Measurements from ENCODE around the gene TYMP.
"Not testable (repeated sequence)": the region's sequence is repeated elsewhere in the genome, so short reads cannot be mapped to it uniquely, and the experiment has no call there.

TYMP gene

GRCh38 chr22:50562523-50563412 is 33.0 kb upstream of the TYMP start, which contains the start of gene SYCE3:
Gene SYCE3 (minus strand): TSS chr22:50562919. CDS start chr22:50556405, 6,514 bp downstream.
- DNase-seq = peak; percentile 71

- DNase-seq = no peak
Observed at GRCh38 chr22:50561401-50562358, 31.9 kb upstream of the TYMP start.

GRCh38 chr22:50560034-50560433 is 30.2 kb upstream of the TYMP start:
- DNase-seq = no peak

GRCh38 chr22:50556703-50557102 is 26.9 kb upstream of the TYMP start:
- no peak for DNase-seq

- DNase-seq = no peak
Observed at GRCh38 chr22:50553310-50553709, 23.5 kb upstream of the TYMP start.

DNA sequence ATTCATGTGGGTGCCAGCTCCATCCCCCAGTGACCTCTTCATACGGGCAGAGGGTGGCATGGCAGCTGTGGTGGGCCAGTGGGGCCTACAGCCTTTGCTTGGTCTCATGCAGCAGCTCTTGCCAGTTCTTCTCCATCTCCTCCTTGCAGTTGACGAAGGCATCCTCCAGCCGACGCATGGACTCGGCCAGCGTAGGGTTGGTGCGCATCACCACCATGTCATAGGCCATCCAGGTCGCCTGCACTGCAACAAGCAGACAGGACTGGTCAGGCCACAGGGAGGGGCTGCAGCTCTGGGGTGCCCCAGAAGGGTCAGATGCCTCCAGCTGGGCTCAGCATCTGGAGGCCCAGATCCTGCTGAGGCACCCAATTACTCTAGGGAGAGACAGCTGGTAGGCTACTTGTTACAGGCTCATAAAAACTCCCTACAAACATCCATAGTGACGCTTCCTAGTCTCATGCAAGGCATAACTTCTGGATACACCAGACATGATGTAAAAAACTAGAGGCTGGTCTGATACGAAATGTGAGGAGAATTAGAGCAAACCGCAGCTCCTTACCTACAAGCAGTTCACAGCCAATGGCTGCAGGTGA is 21.4 kb upstream of the TYMP start:
- no peak for DNase-seq

- no peak for DNase-seq
Observed at GRCh38 chr22:50550395-50550794, 20.6 kb upstream of the TYMP start.

- no peak for DNase-seq
Observed at GRCh38 chr22:50548921-50549790, 19.3 kb upstream of the TYMP start.

GRCh38 chr22:50548040-50548920 is 18.5 kb upstream of the TYMP start:
- DNase-seq = no peak

DNA sequence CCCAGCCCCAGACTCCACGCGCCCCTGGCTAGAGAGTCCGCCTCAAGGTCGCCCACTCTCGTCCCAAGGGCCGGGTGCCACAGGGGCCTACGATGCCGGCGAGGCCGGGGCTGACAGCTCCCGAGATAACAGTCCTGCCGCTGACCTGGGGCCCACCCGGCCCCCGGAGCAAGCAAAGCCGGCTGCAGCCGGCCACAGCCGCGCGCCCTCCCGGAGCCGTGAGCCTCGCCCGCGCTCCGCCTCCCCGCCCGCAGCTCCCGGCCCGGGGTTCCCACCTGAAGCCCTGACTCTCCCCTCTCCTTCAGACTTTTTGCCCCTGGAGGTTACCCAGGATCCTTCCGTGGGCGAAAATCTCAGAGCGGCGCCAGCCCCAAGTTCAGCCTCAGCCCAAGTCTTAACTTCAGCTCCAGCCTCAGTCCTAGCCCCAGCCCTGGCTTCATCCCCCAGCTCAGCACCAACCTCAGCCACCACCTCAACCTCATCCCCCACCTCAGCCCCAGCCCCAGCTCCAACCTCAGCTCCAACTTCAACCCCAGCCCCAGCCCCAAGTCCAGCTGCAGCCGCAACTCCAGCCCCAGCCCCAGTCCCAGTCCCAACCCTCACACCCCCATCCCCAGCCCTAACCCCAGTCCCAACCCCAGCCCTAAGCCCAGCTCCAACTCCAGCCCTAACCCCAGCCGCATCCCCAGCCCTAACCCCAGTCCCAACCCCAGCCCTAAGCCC is 17.6 kb upstream of the TYMP start:
- DNase-seq = no peak

DNA sequence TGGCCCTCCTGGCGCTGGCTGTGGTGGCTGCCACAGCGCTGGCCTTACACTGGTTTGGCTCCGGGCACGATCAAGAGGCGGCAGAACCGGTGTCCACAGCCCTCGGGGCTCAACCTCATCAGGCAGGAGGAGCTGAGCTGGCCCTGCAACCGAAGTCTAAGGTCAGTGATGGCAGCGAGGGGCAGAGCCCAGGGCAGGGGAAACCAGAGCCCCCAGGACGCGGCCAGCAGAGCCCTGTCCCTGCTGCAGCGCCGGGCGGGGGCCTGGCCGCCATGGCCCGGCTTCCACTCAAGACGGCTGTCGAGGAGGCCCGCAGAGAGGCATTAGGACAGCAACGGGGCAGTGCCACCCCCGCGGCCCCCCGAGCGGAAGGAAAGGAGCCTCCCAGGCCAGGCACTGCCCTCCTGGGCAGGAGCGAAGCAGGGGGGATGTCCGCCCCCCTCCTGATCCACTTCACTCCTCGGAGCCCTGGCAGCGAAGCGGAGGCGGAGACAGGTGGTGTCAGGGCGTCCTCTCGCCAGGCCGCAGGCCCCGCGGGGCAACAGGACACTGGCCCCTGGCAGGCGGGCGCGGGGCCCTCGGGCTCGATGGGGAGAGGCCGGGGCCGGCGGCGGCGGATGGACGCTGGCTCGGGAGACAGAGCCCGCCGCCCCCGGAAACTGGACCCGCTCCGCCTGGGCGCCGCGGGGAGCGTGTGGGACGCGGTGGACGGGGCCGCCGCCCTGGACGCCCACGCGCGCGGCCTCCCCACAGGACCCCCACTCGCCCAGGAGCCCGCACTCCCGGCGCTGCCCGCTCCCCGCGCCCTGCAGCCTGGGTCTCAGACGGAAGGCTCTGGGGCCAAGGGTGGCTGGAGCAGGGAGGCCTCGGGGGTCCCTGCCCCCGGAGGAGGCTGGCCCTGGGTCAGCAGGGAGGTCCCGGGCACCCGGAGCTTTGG is 16.8 kb upstream of the TYMP start:
- no peak for DNase-seq

DNA sequence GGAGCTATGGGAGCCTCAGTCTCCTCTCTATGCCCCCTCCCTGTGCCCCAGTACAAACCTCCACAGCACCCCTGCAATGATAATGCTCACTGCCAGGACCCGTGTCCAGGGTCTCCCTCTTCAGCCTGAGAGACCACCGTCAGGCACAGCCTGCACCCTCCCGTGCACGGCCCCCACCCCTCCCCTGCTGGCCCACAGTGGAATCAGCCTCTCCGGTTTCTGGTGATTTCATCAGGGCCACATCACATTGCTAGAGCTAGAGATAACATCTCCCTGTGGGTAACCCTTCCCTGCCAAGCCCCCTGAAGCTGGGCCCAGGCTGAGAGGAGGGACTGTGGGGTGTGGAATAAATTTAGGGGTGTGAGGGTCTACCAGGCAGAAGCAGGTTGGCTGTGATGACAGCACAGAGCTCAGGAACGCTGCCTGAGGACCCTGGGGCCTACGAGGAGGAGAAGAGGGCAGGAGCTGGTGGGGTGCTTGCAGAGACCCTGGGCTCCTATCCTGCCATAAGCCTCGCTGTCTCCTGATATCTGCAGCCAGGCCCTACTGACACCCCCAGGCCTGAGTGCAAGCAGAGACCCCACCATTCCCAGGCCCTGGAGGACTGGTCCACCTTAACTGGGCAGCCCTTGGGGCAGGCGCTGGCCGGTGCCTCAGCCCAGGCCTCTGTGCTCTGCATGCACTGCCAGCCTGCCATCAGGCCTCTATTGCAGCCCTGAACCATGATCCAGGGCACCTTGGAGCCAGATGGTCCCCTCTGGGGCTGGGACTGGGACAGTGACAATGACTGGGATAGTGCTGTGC is 15.9 kb upstream of the TYMP start, which contains the start of gene KLHDC7B:
Gene KLHDC7B, plus strand, starts transcription at position 378 of the 804 bp plus-strand sequence. Its CDS starts 345 bp downstream, at position 723.
- DNase-seq = no peak

DNA sequence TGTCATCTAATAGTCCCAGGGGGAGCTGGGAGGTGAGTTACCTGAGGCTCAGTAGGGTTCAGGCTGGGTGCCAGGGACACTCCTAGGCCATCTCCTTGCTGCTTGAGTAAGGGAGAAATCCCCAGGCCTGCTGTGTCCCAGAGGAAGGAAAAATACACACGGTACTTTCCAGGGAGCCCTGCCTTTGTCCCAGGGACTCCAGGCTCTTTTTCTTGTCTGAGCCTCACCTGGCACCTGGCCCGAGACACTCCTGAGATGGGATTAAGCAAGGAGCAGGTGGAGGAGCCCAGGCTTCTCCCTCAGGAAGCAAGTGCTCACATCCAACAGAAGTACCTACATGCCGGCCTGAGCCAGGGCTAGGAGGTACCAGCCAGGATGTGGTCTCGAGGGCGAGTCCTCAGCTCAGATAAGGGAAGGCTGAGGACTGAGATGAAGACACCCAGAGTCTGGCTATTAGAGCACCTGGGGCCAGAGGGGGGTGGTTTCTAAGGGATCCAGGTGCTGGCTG is 15.0 kb upstream of the TYMP start:
- no peak for DNase-seq

- DNase-seq = no peak
Observed at GRCh38 chr22:50544078-50544745, 14.4 kb upstream of the TYMP start.

DNA sequence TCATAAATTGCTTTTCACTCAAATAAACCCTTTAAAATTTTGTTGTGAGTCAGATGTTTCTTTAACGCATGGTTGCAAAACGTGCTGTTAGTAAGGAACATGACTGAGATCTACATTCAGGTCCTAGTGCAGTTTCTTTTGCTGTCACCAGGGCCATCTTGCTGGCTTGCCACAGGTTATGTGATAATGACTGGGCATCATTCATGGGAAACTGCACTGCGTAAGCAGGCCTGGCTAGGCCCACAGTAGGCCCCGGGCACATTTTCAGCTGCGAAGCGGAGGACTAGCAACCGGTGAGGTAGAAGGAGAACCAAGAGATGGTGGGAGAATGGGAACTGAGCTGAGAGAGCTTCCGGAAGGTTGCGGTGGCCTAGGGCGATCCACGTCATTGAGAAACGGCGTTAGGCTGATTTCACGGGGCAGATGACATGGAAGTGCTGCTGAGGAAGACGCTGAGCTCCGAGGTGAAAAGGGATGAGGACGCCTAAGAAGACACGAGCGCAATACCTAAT is 12.7 kb upstream of the TYMP start:
- no peak for DNase-seq

- DNase-seq = not testable (repeated sequence)
Observed at GRCh38 chr22:50541667-50542026, 11.8 kb upstream of the TYMP start.

DNA sequence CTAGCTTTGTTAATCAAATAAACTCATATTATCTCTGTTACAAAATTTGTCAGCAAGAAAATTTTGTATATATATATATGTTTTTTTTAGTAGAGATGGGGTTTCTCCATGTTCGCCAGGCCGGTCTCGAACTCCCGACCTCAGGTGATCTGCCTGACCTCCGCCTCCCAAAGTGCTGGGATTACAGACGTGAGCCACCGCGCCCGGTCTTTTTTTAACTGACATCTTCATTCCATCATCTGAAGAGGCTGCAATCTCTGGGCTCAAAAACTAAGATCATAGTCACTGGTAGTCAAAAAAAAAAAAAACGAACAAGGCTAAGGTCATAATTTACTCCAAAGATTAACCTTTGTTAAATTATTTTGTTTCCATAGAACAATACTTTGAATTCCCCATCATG is 10.6 kb upstream of the TYMP start:
- no peak for DNase-seq
